Activated CD8-positive, alpha-beta memory T cell treated with anti-CD3 and anti-CD28 coated beads, Interleukin-2, amount 50 U/mL, for 4 hours (primary cell): ENCODE results near the gene FGF4.
"Not testable (repeated sequence)": the region's sequence is repeated elsewhere in the genome, so short reads cannot be mapped to it uniquely, and the experiment has no call there.

Experiments used
- DNase-seq: peaks from one replicate; pipeline ENCODE4 v3.0.0-alpha.2; 2020

The FGF4 gene

GRCh38 chr11:69770540-69770939 is 4.6 kb downstream of the FGF4 start:
- DNase-seq, result no peak

GRCh38 chr11:69765498-69765995 is 9.6 kb downstream of the FGF4 start:
- no peak for DNase-seq

- DNase-seq, result not testable (repeated sequence)
These were observed 10.2 kb downstream of the FGF4 start for GRCh38 chr11:69764918-69765317.

GRCh38 chr11:69760319-69760718 is 14.8 kb downstream of the FGF4 start:
- no peak for DNase-seq

GRCh38 chr11:69752890-69753289 is 22.3 kb downstream of the FGF4 start:
- DNase-seq, result no peak

GRCh38 chr11:69750875-69751597 is 24.1 kb downstream of the FGF4 start:
- DNase-seq, result no peak

- no peak for DNase-seq
These were observed 24.9 kb downstream of the FGF4 start for GRCh38 chr11:69750108-69750850.

- no peak for DNase-seq
These were observed 26.5 kb downstream of the FGF4 start for GRCh38 chr11:69748637-69749036.

GRCh38 chr11:69746752-69747742 is 28.1 kb downstream of the FGF4 start:
- no peak for DNase-seq

GRCh38 chr11:69746140-69746539 is 29.0 kb downstream of the FGF4 start:
- no peak for DNase-seq

GRCh38 chr11:69745201-69745600 is 29.9 kb downstream of the FGF4 start:
- no peak for DNase-seq

GRCh38 chr11:69744435-69744834 is 30.7 kb downstream of the FGF4 start:
- no peak for DNase-seq

- no peak for DNase-seq
These were observed 40.3 kb downstream of the FGF4 start for GRCh38 chr11:69734841-69735240.

- no peak for DNase-seq
These were observed 40.8 kb downstream of the FGF4 start for GRCh38 chr11:69734367-69734766.

- no peak for DNase-seq
These were observed 42.2 kb downstream of the FGF4 start for GRCh38 chr11:69732910-69733309.

GRCh38 chr11:69731110-69731509 is 44.0 kb downstream of the FGF4 start:
- no peak for DNase-seq

- no peak for DNase-seq
These were observed 44.6 kb downstream of the FGF4 start for GRCh38 chr11:69730500-69730899.

- DNase-seq, result no peak
These were observed 45.9 kb downstream of the FGF4 start for GRCh38 chr11:69729252-69729651.

GRCh38 chr11:69727266-69727665 is 47.9 kb downstream of the FGF4 start:
- no peak for DNase-seq

GRCh38 chr11:69726481-69726880 is 48.7 kb downstream of the FGF4 start:
- no peak for DNase-seq

GRCh38 chr11:69726019-69726418 is 49.1 kb downstream of the FGF4 start:
- no peak for DNase-seq

GRCh38 chr11:69721745-69722144 is 53.4 kb downstream of the FGF4 start:
- no peak for DNase-seq

- DNase-seq, result no peak
These were observed 54.0 kb downstream of the FGF4 start for GRCh38 chr11:69721106-69721505.
